Fibroblast of skin of right quadriceps (primary cell): ENCODE data around the gene MICALL1.

Source experiments
- DNase-seq: peaks from one replicate; pipeline ENCODE4 v3.0.0-alpha.2; 2013

MICALL1 gene

GRCh38 chr22:37985050-37985585 lies 79.0 kb downstream of the MICALL1 start:
- DNase-seq: no peak

GRCh38 chr22:37985751-37986281 lies 79.7 kb downstream of the MICALL1 start:
- DNase-seq: no peak

- DNase-seq: no peak
These were observed 80.3 kb downstream of the MICALL1 start for GRCh38 chr22:37986371-37986770.

GRCh38 chr22:37989146-37990045 lies 83.3 kb downstream of the MICALL1 start:
- DNase-seq: no peak

GRCh38 chr22:37990301-37990700 lies 84.2 kb downstream of the MICALL1 start:
- no peak for DNase-seq

- no peak for DNase-seq
These were observed 84.8 kb downstream of the MICALL1 start for GRCh38 chr22:37990862-37991261.

GRCh38 chr22:37991731-37992442 lies 85.8 kb downstream of the MICALL1 start:
- DNase-seq: no peak
